Measurements from ENCODE around the gene CCDC102A. TPM values are rescaled to one million over a fixed set of nuclear protein-coding genes. Genes with fewer than 3 reads are reported as not detected.

CCDC102A gene
- total RNA-seq, 1 donor from 2014 or later = not detected

- peaks cover 9% of the 10 kb centered on the region for H3K9me3 Mint-ChIP-seq (ENCODE audit: unreplicated experiment)
- no peak for DNase-seq
- no peak overlapping the region for H3K27ac Mint-ChIP-seq (ENCODE audit: unreplicated experiment)
- no peak overlapping the region for H3K4me3 Mint-ChIP-seq (ENCODE audit: unreplicated experiment)
- H3K27me3 Mint-ChIP-seq (ENCODE audit: unreplicated experiment) = peaks cover 2% of the 10 kb centered on the region
- H3K4me1 Mint-ChIP-seq (ENCODE audit: low read depth, unreplicated experiment) = peaks cover 23% of the 10 kb centered on the region
- peaks cover 3% of the 10 kb centered on the region for H3K36me3 Mint-ChIP-seq (ENCODE audit: unreplicated experiment)
- TF ChIP-seq CTCF (IDR thresholded peaks at IDR 0.05; ENCODE audit: partially characterized antibody, unreplicated experiment) = no peak
Observed at GRCh38 chr16:57574646-57575467, 38.5 kb upstream of the CCDC102A start.

GRCh38 chr16:57574086-57574485 lies 37.7 kb upstream of the CCDC102A start:
- no peak for DNase-seq
- no peak for TF ChIP-seq CTCF (IDR thresholded peaks at IDR 0.05; ENCODE audit: partially characterized antibody, unreplicated experiment)
- H3K4me1 Mint-ChIP-seq (ENCODE audit: low read depth, unreplicated experiment) = peaks cover 19% of the 10 kb centered on the region
- H3K36me3 Mint-ChIP-seq (ENCODE audit: unreplicated experiment) = peaks cover 9% of the 10 kb centered on the region
- peaks cover 17% of the 10 kb centered on the region for H3K9me3 Mint-ChIP-seq (ENCODE audit: unreplicated experiment)
- no peak overlapping the region for H3K4me3 Mint-ChIP-seq (ENCODE audit: unreplicated experiment)
- H3K27me3 Mint-ChIP-seq (ENCODE audit: unreplicated experiment) = peaks cover 2% of the 10 kb centered on the region
- no peak overlapping the region for H3K27ac Mint-ChIP-seq (ENCODE audit: unreplicated experiment)

GRCh38 chr16:57572978-57573728 lies 36.8 kb upstream of the CCDC102A start:
- H3K4me1 Mint-ChIP-seq (ENCODE audit: low read depth, unreplicated experiment) = peaks cover 13% of the 10 kb centered on the region
- H3K4me3 Mint-ChIP-seq (ENCODE audit: unreplicated experiment) = no peak overlapping the region
- H3K27me3 Mint-ChIP-seq (ENCODE audit: unreplicated experiment) = peaks cover 5% of the 10 kb centered on the region
- H3K36me3 Mint-ChIP-seq (ENCODE audit: unreplicated experiment) = peaks cover 12% of the 10 kb centered on the region
- peaks cover 16% of the 10 kb centered on the region for H3K9me3 Mint-ChIP-seq (ENCODE audit: unreplicated experiment)
- TF ChIP-seq CTCF (IDR thresholded peaks at IDR 0.05; ENCODE audit: partially characterized antibody, unreplicated experiment) = no peak
- DNase-seq = no peak
- H3K27ac Mint-ChIP-seq (ENCODE audit: unreplicated experiment) = no peak overlapping the region

GRCh38 chr16:57571098-57571497 lies 34.7 kb upstream of the CCDC102A start:
- DNase-seq = no peak
- Mint-ChIP-seq H3K9me3 (ENCODE audit: unreplicated experiment) (peaks cover 17% of the 10 kb centered on the region), H3K4me1 (ENCODE audit: low read depth, unreplicated experiment) (peaks cover 4% of the 10 kb centered on the region), H3K4me3 (ENCODE audit: unreplicated experiment) (no peak overlapping the region), H3K27me3 (ENCODE audit: unreplicated experiment) (peaks cover 8% of the 10 kb centered on the region), H3K36me3 (ENCODE audit: unreplicated experiment) (peaks cover 16% of the 10 kb centered on the region), H3K27ac (ENCODE audit: unreplicated experiment) (no peak overlapping the region)
- no peak for TF ChIP-seq CTCF (IDR thresholded peaks at IDR 0.05; ENCODE audit: partially characterized antibody, unreplicated experiment)

All from glutamatergic neuron (in vitro differentiated cells).